Caco-2 (cell line): ENCODE measurements around the gene MAN1C1. TPM values are rescaled to one million over a fixed set of nuclear protein-coding genes. Genes with fewer than 3 reads are reported as not detected.

Experiments used
- BruUV-seq: library from RNA; stranded (reverse); fragments of 400-500 nt; replicated peaks from 2 replicates; lab custom pipeline; 2021; lab: Mats Ljungman, UMichigan
- CTCF ChIA-PET: fragments of 300-600 bp; sonication (Branson Sonifier 250); formaldehyde crosslinking; loops from one replicate; lab custom pipeline; 2022; ENCODE audit warnings: antibody characterized with exemption; lab: Charles Lee
- POLR2A ChIA-PET: fragments of 300-600 bp; sonication (Branson Sonifier 250); formaldehyde crosslinking; loops from one replicate; lab custom pipeline; 2022; ENCODE audit warnings: antibody characterized with exemption; lab: Charles Lee
- DNase-seq, 2 experiments: peaks; one replicate each; pipeline versions ENCODE4 v3.0.0 to v3.0.0-alpha.2; 2020 to 2022
- H3K27me3 ChIP-seq: replicated peaks from 2 replicates; pipeline ENCODE4 v1.6.0; 2011; ENCODE audit warnings: low read length; ENCODE audit not compliant: control insufficient read depth, insufficient read depth
- H3K36me3 ChIP-seq: 2 replicates; pipeline ENCODE4 v1.5.1; 2011; ENCODE audit warnings: low read length; ENCODE audit not compliant: control insufficient read depth, insufficient read depth
- H3K4me1 ChIP-seq: fragments of 250-450 bp; sonication (Bioruptor Pico); 2 replicates; pipeline ENCODE4 v1.5.1; 2020; ENCODE audit warnings: mild to moderate bottlenecking
- H3K4me3 ChIP-seq: 2 replicates; pipeline ENCODE4 v1.5.1; 2011; ENCODE audit warnings: low read depth, mild to moderate bottlenecking, control low read depth, low read length
- H3K9me3 ChIP-seq: fragments of 250-450 bp; sonication (Bioruptor Pico); 2 replicates; pipeline ENCODE4 v1.5.1; 2020; ENCODE audit warnings: mild to moderate bottlenecking, moderate library complexity
- H3K27ac Mint-ChIP-seq: one replicate; pipeline ENCODE4 v1.8.0; 2022; ENCODE audit warnings: mixed read lengths; ENCODE audit not compliant: unreplicated experiment
- H3K27me3 Mint-ChIP-seq: one replicate; pipeline ENCODE4 v1.8.0; 2022; ENCODE audit warnings: mixed read lengths; ENCODE audit not compliant: insufficient read depth, unreplicated experiment
- H3K36me3 Mint-ChIP-seq: one replicate; pipeline ENCODE4 v1.8.0; 2022; ENCODE audit warnings: mild to moderate bottlenecking, mixed read lengths; ENCODE audit not compliant: insufficient read depth, unreplicated experiment
- H3K4me1 Mint-ChIP-seq: one replicate; pipeline ENCODE4 v1.8.0; 2022; ENCODE audit warnings: low read depth, mixed read lengths; ENCODE audit not compliant: unreplicated experiment
- H3K4me3 Mint-ChIP-seq: one replicate; pipeline ENCODE4 v1.8.0; 2022; ENCODE audit warnings: mild to moderate bottlenecking, moderate library complexity, mixed read lengths; ENCODE audit not compliant: unreplicated experiment
- H3K9me3 Mint-ChIP-seq: one replicate; pipeline ENCODE4 v1.8.0; 2022; ENCODE audit warnings: mixed read lengths; ENCODE audit not compliant: unreplicated experiment
- intact Hi-C: fragments of 100-400 bp; cut with micrococcal nuclease; formaldehyde crosslinking; loops from one replicate; pipeline ENCODE4 v1.10.0; 2022; ENCODE audit not compliant: unreplicated experiment
- total RNA-seq: library from RNA; stranded (reverse); gene quantifications from 2 replicates; pipeline ENCODE4 v1.2.3, GENCODE V29; 2022
- TF ChIP-seq, protein P1 (sequence below), 2 experiments: fragments of 200-600 bp in 1 of 2; IDR thresholded peaks; 1 replicate in 1 of 2; 2 replicates in 1 of 2; pipeline versions ENCODE4 v1.5.1 to v1.8.0; 2011 to 2022; ENCODE audit warnings: antibody characterized with exemption in 1 of 2, control low read depth in 1 of 2, inconsistent platforms in 1 of 2, low read depth in 1 of 2, low read length in 1 of 2, mild to moderate bottlenecking in 1 of 2, moderate library complexity in 1 of 2; ENCODE audit not compliant: insufficient read depth in 1 of 2, severe bottlenecking in 1 of 2, unreplicated experiment in 1 of 2

MAN1C1 gene
- total RNA-seq, 1 experiment from 2014 or later: 2.7 TPM

DNA sequence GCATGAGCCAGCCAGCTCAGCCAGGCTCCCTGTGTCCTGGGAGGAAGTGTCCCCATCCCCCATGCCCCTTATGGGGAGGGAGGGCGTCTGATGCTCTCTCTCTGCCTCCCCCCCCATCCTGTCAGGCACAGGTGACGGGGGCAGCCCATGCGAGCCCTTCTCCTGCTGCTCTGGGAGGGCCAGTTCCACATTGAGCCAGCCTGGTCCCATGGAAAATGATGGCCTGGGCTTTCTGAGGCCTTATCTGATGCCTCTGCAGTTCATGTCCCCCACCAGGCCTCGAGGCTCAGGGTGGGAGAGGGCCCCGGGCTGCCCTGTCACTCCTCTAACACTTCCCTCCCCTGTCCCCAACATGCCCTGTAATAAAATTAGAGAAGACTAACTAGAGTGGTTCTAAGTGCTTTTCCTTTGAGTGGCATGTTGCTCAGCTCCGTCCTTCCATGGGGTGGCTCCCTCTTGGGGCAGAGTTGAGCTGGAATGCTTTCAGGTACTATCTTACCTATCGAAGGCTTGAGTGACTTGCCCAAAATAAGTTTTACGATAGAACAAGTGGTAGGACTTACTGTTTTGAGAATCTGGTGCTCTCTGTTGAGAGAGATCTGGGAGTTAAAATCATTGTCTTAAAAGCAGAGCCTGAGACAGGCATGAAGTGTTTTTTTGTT lies 201.4 kb downstream of the MAN1C1 start:
- Mint-ChIP-seq H3K36me3 (peaks cover 33% of the 10 kb centered on the region), H3K9me3 (no peaks in the 10 kb centered on the region), H3K4me3 (peak overlapping the region; percentile 77), H3K27ac (peak overlapping the region; percentile 97), H3K4me1 (peaks cover 26% of the 10 kb centered on the region), H3K27me3 (no peaks in the 10 kb centered on the region)
- Histone ChIP-seq H3K4me3 (no peak overlapping the region; the same call in 1 of the 2 replicates), H3K4me1 (peaks cover 15% of the 10 kb centered on the region), H3K36me3 (no peaks in the 10 kb centered on the region), H3K27me3 (no peaks in the 10 kb centered on the region), H3K9me3 (no peaks in the 10 kb centered on the region)
- POLR2A ChIA-PET: no interaction called here
- CTCF ChIA-PET: interaction anchor here (0.6 to 1.0 kb wide), 3 partner anchors 179 to 323 kb away, joined by 3 to 4 read pairs (median 3); no protein-coding TSS in a partner anchor
- no TSS peak for BruUV-seq
- peak in 1 of 2 experiments; percentile 31 for DNase-seq
- TF ChIP-seq, protein P1, sequence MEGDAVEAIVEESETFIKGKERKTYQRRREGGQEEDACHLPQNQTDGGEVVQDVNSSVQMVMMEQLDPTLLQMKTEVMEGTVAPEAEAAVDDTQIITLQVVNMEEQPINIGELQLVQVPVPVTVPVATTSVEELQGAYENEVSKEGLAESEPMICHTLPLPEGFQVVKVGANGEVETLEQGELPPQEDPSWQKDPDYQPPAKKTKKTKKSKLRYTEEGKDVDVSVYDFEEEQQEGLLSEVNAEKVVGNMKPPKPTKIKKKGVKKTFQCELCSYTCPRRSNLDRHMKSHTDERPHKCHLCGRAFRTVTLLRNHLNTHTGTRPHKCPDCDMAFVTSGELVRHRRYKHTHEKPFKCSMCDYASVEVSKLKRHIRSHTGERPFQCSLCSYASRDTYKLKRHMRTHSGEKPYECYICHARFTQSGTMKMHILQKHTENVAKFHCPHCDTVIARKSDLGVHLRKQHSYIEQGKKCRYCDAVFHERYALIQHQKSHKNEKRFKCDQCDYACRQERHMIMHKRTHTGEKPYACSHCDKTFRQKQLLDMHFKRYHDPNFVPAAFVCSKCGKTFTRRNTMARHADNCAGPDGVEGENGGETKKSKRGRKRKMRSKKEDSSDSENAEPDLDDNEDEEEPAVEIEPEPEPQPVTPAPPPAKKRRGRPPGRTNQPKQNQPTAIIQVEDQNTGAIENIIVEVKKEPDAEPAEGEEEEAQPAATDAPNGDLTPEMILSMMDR (IDR thresholded peaks at IDR 0.05; ENCODE audit: insufficient read depth in 1 of 2, low read depth in 1 of 2, low read length in 1 of 2, severe bottlenecking in 1 of 2, unreplicated experiment in 1 of 2): peak in 1 of 2 experiments; percentile 36
- intact Hi-C loops: loop anchor here (2.0 kb wide), 1 partner anchor 71 kb away; no protein-coding TSS in a partner anchor

DNA sequence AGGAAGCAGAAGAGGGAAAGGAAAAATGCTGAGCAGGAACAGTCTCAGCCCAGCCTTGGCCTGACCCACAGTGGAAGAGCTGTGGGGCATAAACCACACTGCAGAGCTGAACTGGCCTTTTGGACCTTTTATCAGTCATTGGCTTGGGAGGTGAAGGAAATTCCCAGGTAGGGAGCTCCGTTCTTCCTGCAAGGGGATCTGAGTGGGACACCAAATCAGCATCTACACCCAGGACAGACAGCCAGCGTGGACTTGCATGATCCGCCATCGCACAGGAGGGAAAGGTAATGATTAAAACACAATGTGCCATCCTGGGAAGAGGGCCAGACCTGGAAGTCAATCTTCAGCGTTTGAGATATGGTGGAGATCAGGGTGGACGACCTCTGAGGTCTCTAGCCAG lies 202.0 kb downstream of the MAN1C1 start:
- no TSS peak for BruUV-seq
- Mint-ChIP-seq H3K4me1 (peaks cover 26% of the 10 kb centered on the region), H3K27me3 (no peaks in the 10 kb centered on the region), H3K27ac (peak overlapping the region; percentile 97), H3K4me3 (peak overlapping the region; percentile 77), H3K9me3 (no peaks in the 10 kb centered on the region), H3K36me3 (peaks cover 29% of the 10 kb centered on the region)
- TF ChIP-seq, protein P1 (IDR thresholded peaks at IDR 0.05; ENCODE audit: insufficient read depth in 1 of 2, low read depth in 1 of 2, low read length in 1 of 2, severe bottlenecking in 1 of 2, unreplicated experiment in 1 of 2): no peak
- Histone ChIP-seq H3K9me3 (no peaks in the 10 kb centered on the region), H3K4me3 (peak overlapping the region; percentile 66), H3K4me1 (peaks cover 15% of the 10 kb centered on the region), H3K27me3 (no peaks in the 10 kb centered on the region), H3K36me3 (no peaks in the 10 kb centered on the region)
- ChIA-PET POLR2A (no interaction called here), CTCF (interaction anchor here (0.6 to 1.0 kb wide), 3 partner anchors 8 to 210 kb away, joined by 3 to 4 read pairs (median 3); no protein-coding TSS in a partner anchor)
- intact Hi-C loops: loop anchor here (2.0 kb wide), 1 partner anchor 70 kb away; no protein-coding TSS in a partner anchor
- DNase-seq: no peak

DNA sequence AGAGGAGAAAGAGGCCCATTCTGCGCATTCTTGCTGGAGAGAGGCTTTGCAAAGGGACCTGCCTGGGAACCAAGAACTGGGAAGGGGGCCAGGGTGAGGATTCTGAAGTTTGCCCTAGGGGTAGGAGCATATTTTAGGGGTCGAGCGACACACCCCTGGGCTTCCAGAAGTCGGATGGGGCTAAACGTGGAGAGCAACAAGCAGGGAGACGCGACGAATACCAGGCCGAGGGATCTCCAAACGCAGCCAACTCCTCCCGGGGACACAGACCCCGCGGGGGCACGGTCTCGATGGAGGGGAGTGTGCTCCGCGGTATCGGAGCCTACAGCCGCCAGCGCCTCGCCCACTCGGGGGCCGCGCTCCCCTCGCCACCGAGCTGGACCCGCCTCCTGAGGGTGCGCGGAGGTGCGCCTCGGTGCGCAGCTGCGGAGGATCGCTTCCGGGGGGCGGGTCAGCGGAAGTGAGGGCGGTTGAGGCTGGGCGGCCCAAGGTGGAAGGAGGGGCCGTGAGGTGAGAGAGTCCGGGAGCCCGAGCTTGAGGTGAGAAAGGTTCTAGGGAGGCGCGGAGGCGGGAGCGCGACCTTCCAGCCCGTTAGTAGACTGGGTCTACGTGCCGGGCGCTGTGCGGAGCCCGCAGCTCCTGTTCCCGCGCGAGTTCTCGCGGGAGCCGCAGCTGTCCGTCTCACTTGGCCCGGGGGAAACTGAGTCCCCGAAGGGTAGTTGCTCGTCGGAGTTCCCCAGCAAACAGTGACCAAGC lies 203.1 kb downstream of the MAN1C1 start, which contains the start of gene MTFR1L:
Gene MTFR1L, plus strand, starts transcription at position 464 of the 756 bp plus-strand sequence. CDS start 3,151 bp downstream, outside the sequence.
- ChIA-PET POLR2A (interaction anchor here (0.8 to 1.6 kb wide), 4 partner anchors 18 to 211 kb away, joined by 3 to 10 read pairs (median 5); partner anchors contain the start of gene PAFAH2), CTCF (interaction anchor here (0.6 to 1.4 kb wide), 8 partner anchors 9 to 414 kb away, joined by 3 to 7 read pairs (median 4); partner anchors contain the start of genes CEP85, PAFAH2 and PAQR7)
- TF ChIP-seq, protein P1 (IDR thresholded peaks at IDR 0.05; ENCODE audit: insufficient read depth in 1 of 2, low read depth in 1 of 2, low read length in 1 of 2, severe bottlenecking in 1 of 2, unreplicated experiment in 1 of 2): no peak
- Mint-ChIP-seq H3K4me1 (peaks cover 26% of the 10 kb centered on the region), H3K36me3 (peaks cover 29% of the 10 kb centered on the region), H3K9me3 (no peaks in the 10 kb centered on the region), H3K4me3 (peak within 1 kb of the TSS; percentile 77), H3K27ac (peak within 1 kb of the TSS; percentile 97), H3K27me3 (no peaks in the 10 kb centered on the region)
- no peaks in the 10 kb centered on the region for H3K36me3 ChIP-seq
- intact Hi-C loops: loop anchor here (2.0 to 5.0 kb wide), 2 partner anchors 69 to 178 kb away; partner anchors contain the start of gene PAFAH2
- no peaks in the 10 kb centered on the region for H3K27me3 ChIP-seq
- H3K9me3 ChIP-seq: no peaks in the 10 kb centered on the region
- no TSS peak for BruUV-seq
- peak within 1 kb of the TSS; percentile 66 for H3K4me3 ChIP-seq
- H3K4me1 ChIP-seq: peaks cover 15% of the 10 kb centered on the region
- peak; percentile 89 to 91 for DNase-seq
